ENCODE data around the gene PCYT2. TPM values are rescaled to one million over a fixed set of nuclear protein-coding genes. Genes with fewer than 3 reads are reported as not detected.

The PCYT2 gene
- total RNA-seq, 1 experiment from 2014 or later = 51.5 TPM

- no peak for TF ChIP-seq CTCF (IDR thresholded peaks at IDR 0.05 in 2 of 3, conservative IDR thresholded peaks at IDR 0.05 in 1 of 3; ENCODE audit: borderline replicate concordance in 1 of 3, insufficient read depth in 1 of 3, low read depth in 2 of 3, low read length in 2 of 3)
Observed at GRCh38 chr17:81917565-81918332, 6.5 kb upstream of the PCYT2 start, which contains the start of gene SIRT7 (continued).

- H3K36me3 ChIP-seq (ENCODE audit: control insufficient read depth in 1 of 2, insufficient read depth in 2 of 2, low read length in 2 of 2) = peaks cover 30 to 55% of the 10 kb centered on the region in 2 experiments; a peak in 3 of 4 replicates
- RAD21 ChIA-PET (ENCODE audit: low non-redundant PET in 1 of 2, low total read pairs in 2 of 2, uncharacterized antibody in 2 of 2, unreplicated experiment in 2 of 2) = no interaction called here
- no TSS peak for BruUV-seq (replicated peaks)
- CTCF ChIA-PET = interaction anchor here (1.1 kb wide), 1 partner anchor 12 kb away, joined by 5 read pairs; the partner anchor contains the start of gene MAFG
- TF ChIP-seq CTCF (IDR thresholded peaks at IDR 0.05 in 2 of 3, conservative IDR thresholded peaks at IDR 0.05 in 1 of 3; ENCODE audit: borderline replicate concordance in 1 of 3, insufficient read depth in 1 of 3, low read depth in 2 of 3, low read length in 2 of 3) (no peak), SIN3A (IDR thresholded peaks at IDR 0.05; ENCODE audit: low read depth) (peak; percentile 64), CEBPB (IDR thresholded peaks at IDR 0.05; ENCODE audit: low read depth) (no peak), POLR2A (IDR thresholded peaks at IDR 0.05; ENCODE audit: borderline replicate concordance, extremely low read depth, insufficient read depth, insufficient read length) (no peak), EGR1 (IDR thresholded peaks at IDR 0.05; ENCODE audit: low read depth) (peak; percentile 71), MAX (IDR thresholded peaks at IDR 0.05) (peak; percentile 73), POLR2AphosphoS5 (IDR thresholded peaks at IDR 0.05; ENCODE audit: low read depth, low read length) (peak; percentile 88)
- peaks cover 37 to 59% of the 10 kb centered on the region in 2 experiments for H3K4me1 ChIP-seq (ENCODE audit: control insufficient read depth in 1 of 2, insufficient read depth in 2 of 2, low read length in 2 of 2)
- DNase-seq (ENCODE audit: low read depth, low spot score) = no peak
- H3K27me3 ChIP-seq (ENCODE audit: insufficient read depth, low read length) = no peaks in the 10 kb centered on the region
- peak overlapping the region; percentile 88 for H3K9ac ChIP-seq (ENCODE audit: low read length)
- peak overlapping the region; percentile 82 for H3K4me2 ChIP-seq (ENCODE audit: low read length)
- ATAC-seq = peak; percentile 43
- no peaks in the 10 kb centered on the region for H3K9me3 ChIP-seq (ENCODE audit: control insufficient read depth in 1 of 2, insufficient read depth in 1 of 2, low read depth in 1 of 2, low read length in 2 of 2)
- peak overlapping the region; percentile 66 to 67 for H3K4me3 ChIP-seq (replicated peaks in 1 of 2; ENCODE audit: low read depth in 1 of 2, low read length in 2 of 2)
- POLR2A ChIA-PET = interaction anchor here (0.8 to 1.4 kb wide), 4 partner anchors 10 to 47 kb away, joined by 3 to 7 read pairs (median 4); no protein-coding TSS in a partner anchor
- H4K20me1 ChIP-seq (ENCODE audit: insufficient read depth) = no peaks in the 10 kb centered on the region
- peak overlapping the region; percentile 90 for H3K27ac ChIP-seq (ENCODE audit: low read depth, low read length)
- intact Hi-C loops (cut with micrococcal nuclease) = no loop called here
- no peak overlapping the region for H2AFZ ChIP-seq (ENCODE audit: low read depth, low read length, poor library complexity, severe bottlenecking)
- peaks cover 66% of the 10 kb centered on the region for H3K79me2 ChIP-seq (ENCODE audit: insufficient read depth, low read length)
- no peaks in the 10 kb centered on the region for H3K9me2 ChIP-seq (ENCODE audit: insufficient read depth)
Observed at GRCh38 chr17:81916234-81917001, 5.2 kb upstream of the PCYT2 start.
